GM18873 (cell line): ENCODE measurements around the gene SLCO1A2.

ENCODE experiments used
- ATAC-seq: cut with Tn5 transposase; IDR thresholded peaks from one replicate; pipeline ENCODE4 v1.9.1; 2021; ENCODE audit warnings: mild to moderate bottlenecking, moderate library complexity, moderate number of reproducible peaks; ENCODE audit not compliant: unreplicated experiment, low FRiP score

SLCO1A2 gene

DNA sequence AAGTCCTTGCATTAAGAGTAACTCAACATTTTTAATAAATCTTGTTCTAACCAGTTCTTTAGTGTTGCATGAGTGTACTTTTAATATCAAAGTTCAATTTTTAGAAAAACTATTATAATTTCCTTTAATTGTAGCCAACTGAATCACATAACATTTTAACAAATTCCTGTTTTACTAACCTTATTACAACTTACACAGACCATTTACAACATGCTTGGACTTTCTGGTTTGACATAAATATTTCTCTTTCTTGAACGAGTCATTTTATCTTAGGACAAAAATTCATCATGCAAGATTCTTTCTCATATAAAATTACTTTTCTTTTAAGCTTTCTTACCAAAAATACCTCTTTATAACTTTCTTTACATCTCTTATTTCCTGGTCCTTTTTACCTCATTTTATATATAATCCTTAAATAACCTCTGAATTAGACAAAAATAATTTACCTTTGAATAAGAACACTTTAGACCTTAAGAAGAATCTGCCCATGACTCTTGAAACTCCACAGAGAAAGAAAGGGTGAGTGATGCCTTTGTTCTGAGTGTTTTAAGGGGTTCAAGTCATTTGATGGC lies 3.9 kb downstream of the SLCO1A2 start:
- no peak for ATAC-seq

DNA sequence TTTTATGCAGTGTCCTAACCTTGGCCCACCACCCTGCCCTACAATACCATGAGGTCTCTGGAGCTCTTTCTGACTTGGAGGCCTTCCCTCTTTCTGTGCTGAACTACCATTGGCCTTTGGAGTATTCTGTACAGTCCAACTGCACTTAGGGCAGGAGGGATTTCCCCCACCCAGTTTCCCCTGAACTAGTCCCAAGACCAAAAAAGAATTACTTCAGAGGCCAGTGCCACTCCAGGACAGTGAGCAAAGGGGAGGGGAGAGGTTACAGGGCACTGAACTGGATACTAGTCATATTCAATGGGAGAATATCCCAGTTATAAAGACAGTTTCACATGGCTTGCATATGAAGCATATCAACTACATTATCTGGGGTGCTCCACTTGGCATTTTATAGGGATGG lies 6.1 kb downstream of the SLCO1A2 start:
- no peak for ATAC-seq

DNA sequence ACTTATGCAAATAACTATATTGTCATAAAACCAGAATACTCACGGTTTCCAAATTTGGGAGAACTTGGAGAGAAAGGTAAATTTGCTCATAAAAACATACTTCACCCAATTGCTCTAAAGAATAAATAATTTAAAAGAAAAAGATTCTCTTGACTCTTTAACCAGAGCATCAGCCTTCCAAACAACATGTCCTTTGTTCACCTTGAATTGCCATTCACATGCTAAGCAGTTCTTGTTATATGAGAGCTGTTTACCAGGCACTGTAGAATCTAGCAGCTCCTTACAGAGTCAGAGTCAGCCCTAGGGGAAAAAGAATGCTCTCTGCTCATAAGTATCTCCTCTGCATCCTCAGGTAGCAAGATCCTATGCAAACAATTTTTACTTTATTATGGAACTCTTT lies 10.2 kb downstream of the SLCO1A2 start:
- ATAC-seq = no peak

DNA sequence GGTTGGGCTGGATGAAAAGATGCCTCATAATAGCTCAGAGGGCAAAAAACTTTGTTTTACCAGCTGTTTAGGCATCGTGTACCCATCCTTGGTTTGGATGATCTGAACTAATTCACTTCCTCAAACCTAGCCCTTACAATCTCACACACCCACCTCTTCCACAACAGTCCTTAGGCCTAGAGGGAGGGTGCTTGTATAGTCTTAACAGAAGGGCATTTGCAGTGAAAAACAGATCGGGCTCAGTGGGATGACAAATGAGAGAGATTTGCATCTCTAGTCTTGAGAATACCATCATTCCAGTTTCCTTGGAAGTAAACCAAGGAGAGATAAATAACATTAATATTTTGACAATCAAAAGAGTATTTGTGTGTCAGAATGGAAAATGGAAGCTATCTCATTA lies 11.0 kb downstream of the SLCO1A2 start:
- no peak for ATAC-seq

DNA sequence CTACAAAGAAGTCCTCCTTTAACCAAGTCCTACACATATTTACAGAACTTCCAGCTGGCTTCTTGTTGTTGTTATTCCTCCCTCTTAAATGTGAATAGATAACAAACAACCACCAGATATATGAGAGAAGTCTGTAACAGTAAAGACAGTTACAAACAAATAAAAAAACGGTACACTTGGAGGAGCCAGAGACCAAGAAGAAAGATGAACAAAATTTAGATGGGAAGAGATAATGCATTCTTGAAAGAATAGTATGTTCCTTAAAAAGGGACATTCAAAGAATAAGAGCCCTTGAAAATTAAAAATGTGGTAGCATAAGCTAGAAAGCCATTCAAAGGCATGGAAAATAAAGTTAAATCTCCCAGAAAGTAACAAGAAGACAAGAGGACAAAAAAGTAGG lies 25.9 kb downstream of the SLCO1A2 start:
- ATAC-seq = no peak

DNA sequence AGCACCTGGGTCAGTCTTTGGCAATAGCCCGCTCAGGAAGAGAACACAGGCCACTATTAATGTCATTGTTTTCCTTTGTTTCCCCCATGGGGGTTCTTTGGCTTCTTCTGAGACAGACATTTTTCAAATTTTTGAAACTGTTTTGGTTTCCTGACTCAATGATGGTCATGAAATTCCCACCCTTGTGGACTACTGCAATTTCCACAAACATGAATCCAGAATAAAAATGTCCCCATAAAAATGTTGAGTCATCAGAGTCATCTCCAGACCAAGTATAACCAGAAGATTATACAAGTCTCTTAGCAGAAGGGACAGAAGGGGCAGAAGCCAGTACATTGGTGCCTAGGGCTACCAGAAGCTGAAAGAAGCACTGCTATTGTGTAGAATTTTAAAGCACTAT lies 29.1 kb downstream of the SLCO1A2 start:
- no peak for ATAC-seq

DNA sequence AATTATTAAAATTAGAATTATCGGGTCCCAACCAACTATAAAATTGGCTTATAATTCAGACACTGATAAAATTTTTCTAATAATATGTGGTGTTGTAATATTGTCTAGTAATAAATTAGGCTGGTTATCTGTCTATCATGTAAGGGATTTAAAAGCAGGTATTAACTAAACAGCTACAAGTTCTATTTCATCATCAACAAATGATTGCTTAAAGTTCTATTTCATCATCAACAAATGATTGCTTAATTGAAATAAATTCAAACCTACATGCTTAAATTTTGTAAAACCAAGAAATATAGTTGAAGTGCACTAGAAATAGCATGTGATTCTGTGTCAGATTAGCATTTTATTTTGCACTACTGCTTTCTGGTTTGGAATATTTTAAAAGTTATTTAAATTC lies 34.1 kb downstream of the SLCO1A2 start:
- ATAC-seq = no peak

DNA sequence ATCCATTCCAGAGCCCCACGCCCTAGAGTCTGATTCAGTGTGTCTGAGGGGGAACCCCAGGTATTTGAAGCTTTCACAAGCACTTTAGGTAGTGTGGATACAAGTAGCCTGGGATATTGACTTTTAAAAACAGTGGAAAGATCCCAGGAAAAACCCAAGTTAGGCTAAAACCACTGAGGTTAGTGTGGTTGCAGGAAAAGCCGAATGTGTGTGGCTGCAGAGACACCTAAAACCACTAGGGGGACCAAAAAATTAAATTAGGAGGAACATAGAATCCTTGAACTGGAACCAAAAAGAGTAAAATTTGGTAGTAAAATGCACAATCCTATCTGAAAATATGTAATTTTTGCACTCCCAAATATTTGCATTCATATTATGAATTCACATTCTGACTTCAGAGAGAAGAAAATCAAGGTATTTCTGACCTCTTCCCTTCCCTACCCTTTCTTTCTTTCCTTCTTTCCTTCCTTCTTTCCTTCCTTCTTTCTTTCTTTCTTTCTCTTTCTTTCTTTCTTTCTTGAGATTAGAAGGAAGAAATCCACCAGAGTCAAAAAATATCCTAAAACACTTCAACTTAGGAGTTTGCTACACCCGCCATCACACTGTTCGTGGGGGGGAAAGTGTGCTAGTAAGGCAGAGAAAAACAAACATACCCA lies 37.8 kb downstream of the SLCO1A2 start:
- peak; percentile 59 for ATAC-seq

DNA sequence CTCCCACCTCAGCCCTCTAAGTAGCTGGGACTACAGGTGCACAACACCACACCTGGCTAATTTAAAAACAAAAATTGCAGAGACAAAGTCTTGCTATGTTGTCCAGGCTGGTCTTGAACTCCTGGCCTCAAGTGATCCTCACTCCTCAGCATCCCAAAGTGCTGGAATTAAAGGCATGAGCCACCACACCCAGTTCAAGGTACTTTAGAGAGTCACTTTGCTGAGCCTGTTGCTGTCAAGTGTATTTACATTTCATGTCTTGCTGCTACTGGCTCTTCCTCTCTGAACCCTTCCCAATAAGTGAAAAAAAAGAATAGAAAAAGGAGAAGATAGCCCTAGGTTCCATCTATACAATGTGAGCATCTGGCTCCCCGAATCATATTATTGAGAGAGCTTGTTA lies 38.4 kb downstream of the SLCO1A2 start:
- ATAC-seq = no peak

DNA sequence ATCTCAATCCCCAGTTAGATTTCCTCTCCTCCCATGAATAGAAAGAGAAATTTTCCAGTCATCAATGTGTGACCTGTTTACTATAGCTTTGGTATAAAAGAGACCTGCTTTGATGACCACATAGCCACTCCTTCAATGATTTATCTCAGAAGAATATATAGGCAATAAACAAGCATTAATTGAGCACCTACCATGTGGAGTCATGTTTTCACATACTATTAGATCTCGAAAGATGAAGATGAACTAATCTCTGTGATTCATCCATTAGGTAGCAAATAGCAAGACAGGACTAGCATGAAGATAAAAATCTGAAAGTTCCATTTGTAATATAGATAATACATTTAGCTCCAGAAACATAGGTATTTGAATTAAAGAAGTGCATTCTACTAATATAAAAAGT lies 40.5 kb downstream of the SLCO1A2 start:
- ATAC-seq = no peak

DNA sequence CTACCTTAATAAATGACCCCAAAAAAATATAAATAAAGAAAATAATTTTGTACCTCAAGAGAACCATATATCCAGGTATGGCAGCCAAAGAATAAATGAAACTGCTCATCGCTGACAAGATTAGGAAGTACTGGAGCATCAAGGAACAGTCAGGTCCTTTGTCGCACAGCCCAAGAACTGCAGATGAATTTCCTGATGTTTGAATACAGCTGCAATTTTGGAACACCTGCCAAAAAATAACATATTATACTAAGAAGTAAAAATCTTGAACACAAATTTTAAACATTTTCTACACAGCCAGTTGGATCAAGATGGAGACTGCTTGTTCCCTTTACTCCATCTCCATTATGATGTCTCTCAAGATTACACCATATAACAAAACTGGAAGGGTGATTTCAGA lies 42.6 kb downstream of the SLCO1A2 start:
- ATAC-seq = no peak

DNA sequence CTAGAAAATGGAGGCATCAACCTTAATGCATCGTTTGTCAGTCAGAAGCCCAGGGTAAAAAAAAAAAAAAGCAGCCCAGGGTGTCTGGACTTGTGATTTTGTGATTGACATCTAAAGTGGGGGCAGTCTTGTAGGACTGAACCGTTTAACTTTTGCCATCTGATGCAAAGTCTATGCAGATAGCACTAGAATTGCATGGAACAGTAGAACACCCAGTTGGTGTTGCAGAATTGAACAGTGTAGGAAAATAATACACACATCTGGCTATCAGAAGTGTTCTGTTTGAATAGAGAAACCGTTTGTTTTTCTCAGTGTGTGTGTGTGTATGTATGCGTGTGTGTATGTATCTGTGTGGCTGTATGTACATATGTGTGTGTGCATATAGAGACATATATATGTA lies 45.0 kb downstream of the SLCO1A2 start:
- ATAC-seq = no peak

DNA sequence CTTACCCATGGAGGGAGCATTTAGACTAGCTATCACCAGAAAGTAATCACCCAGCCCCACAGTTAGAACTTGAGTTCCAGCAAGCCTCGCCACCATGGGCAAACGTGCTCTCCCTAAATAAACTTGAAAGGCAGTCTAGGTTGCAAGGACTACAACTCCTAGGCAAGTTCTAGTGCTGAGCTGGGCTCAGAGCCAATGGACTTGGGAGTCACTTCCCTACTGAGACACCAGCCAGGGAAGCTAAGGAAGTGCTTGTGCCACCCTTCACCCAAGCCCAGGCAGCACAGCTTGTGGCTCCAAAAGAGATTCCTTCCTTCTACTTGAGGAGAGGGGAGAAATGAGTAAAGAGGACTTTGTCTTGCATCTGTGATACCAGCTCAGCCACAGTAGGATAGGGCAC lies 57.9 kb downstream of the SLCO1A2 start:
- no peak for ATAC-seq

DNA sequence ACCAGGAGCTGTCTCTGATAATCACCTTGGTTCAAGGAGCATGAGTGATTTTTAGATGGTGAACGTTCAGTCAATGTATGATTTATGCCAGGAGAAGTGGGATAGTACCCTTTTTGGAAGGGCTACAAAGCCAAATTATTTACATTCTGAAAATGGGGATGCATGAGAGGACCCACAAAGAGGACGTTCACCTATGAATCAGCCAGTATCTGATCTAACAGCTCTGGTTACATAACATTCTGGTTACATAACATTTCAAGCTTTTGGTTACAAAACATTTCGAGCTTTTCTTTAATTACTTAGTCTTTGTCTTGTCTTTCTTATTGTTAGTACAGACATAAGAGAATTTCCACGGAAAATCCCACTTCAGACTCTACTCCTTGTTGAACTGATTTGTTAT lies 68.8 kb downstream of the SLCO1A2 start:
- ATAC-seq = no peak

DNA sequence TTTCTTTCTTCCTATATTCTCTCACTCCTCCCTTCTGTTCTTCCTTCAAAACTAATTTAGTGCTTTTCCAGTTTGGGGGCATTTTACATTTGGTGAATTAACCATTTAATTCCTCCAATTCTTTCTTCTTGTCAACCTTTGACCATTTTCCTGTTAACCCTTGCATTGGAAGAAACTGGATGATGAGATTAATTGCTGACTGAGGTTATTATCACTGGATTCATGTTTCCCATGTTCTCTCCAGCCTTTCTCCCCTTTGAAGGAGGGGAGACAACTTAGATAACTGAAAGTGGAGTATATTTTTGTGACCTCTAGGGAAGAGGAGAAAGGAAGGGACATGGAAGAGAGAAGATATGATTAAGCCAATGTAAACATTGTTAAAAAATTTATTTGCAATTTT lies 70.5 kb downstream of the SLCO1A2 start:
- no peak for ATAC-seq

DNA sequence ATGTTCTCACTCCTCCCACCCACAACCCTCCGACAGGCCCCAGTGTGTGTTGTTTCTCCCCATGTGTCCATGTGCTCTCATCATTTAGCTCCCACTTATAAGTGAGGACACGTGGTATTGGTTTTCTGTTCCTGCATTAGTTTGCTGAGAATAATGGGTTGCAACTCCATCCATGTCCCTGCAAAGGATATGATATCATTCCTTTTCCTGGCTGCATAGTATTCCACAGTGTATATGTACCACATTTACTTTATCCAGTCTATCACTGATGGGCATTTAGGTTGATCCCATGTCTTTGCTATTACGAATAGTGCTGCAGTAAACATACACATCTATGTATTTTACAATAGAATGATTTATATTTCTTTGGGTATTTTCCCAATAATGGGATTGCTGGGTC lies 77.5 kb downstream of the SLCO1A2 start:
- ATAC-seq = no peak

DNA sequence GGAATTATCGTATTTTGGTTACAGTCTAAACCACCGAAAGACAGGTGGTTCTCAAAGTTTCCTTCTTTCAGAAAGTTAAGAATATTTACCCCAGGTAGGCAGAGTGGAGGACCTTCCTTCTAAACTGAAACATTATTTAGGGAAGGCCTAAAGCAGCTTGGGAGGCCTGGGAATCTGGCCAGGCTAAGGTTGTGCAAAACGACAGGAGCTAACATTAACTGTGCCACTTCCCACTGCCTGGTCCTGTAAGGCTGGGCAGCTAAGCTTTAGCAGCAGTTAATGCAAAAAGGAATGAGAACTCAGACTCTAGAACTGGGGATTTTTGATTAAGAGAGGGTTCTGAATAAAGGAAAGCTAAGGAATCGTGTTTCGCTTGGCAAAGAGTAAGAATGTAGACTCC lies 82.6 kb downstream of the SLCO1A2 start:
- ATAC-seq = no peak

DNA sequence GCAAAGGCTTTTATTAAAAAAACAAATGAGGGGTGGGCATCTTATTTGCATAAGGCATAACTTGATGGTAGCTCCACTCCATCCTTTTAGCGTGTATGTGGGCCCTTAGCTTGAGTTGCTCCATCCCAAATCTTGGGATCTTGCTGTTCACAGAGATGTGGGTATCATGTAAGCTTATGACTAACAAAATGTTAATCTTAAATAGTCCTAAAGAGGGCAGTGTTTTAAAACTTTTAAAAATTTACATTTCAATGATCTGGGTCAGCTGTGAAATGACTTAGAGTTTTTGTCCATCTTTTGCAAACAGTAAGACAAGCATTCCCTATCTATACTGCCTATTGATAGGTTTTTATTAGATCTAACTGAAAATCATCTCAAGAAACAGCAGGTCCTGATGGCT lies 86.0 kb downstream of the SLCO1A2 start:
- ATAC-seq = no peak

DNA sequence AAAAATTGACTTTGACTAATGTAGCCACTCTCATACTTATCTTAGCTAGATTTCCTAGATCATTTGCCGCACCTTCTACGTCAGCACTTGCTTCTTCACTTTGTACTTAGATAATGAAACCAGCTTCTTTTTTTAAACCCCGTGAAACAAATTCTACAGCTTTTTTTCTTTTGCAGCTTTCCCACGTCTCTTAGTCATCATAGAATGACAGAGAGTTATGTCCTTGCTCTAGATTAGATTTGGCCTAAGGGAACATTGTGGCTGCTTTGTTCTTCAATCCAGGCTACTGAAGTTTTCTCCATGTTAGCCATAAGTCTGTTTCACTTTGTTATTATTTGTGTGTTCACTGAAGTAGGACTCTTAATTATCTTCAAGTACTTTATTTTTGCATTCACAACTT lies 94.9 kb downstream of the SLCO1A2 start:
- ATAC-seq = no peak

DNA sequence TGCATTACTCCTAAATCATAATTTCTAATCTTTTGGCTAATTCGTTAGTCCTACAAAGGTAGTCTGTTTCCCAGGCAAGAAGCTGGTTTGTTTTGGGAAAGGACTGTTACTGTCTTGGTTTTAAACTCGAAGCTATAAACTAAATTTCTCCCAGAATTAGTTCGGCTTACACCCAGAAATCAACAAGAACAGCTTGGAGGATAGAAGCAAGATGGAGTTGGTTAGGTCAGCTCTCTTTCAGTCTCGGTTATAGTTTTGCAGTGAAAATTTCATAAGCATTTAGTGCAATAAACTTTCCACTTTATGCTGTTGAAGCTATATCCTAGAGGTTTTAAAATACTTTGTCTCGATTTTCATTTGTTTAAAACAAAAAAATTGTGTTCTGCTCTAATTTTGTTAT lies 100.3 kb downstream of the SLCO1A2 start:
- ATAC-seq = no peak

DNA sequence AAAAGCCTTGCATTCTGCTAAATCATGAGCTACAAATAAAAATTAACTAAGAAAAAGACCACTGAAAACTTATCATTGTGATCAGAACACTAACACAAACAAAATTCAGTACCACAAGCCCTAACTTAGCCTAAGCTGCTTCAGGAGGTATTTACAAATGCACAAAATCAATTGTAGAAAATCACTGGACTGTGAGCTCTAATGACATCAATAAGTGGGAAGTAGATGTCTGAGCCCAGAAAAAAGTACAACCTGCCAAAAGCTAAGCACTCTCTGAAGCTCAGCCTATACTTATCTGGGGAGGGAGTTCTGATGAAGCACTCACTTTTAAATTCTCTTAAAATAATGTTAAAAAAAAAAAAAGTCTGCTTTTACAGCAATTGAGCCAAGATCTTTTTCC lies 110.8 kb downstream of the SLCO1A2 start:
- ATAC-seq = no peak

DNA sequence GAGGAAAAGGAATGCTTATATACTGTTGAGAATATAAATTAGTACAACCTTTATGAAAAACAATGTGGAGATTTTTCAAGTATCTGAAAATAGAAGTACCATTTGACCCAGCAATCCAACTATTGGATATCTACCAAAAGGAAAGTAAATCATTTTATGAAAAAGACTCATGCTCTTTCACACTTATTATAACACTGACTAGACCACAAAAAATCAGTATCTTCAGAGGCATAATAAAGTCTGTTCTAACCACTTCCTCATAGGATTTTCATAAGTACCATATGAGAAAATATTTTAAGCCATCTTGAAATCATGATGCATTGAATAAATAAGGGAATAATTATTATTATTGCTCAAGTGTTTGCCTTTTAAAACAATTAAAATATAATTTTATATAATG lies 112.9 kb downstream of the SLCO1A2 start:
- no peak for ATAC-seq

DNA sequence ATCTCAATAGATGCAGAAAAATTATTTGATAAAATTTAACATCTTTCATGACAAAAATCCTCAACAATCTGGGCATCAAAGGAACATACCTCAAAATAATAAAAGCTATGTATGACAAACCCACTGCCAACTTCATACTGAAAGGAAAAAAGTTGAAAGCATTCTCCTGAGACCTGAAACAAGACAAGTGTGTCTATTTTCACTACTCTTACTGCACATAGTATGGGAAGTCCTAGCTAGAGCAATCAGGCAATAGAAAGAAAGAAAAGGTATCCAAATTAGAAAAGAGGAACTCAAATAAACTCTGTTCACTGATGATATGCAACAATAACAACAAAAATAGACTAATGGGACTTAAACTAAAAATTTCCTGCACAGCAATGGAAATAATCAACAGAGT lies 113.6 kb downstream of the SLCO1A2 start:
- no peak for ATAC-seq
